GM19240 (cell line): Measurements from ENCODE around the gene IVNS1ABP.
A peak's percentile ranks its signal among the peaks of the same experiment; 100 is the strongest.
"Not testable (repeated sequence)": the region's sequence is repeated elsewhere in the genome, so short reads cannot be mapped to it uniquely, and the experiment has no call there.

ENCODE experiments used
- DNase-seq: peaks from one replicate; pipeline ENCODE4 v3.0.0; 2011; ENCODE audit warnings: low spot score; ENCODE audit not compliant: insufficient read length

IVNS1ABP gene

DNA sequence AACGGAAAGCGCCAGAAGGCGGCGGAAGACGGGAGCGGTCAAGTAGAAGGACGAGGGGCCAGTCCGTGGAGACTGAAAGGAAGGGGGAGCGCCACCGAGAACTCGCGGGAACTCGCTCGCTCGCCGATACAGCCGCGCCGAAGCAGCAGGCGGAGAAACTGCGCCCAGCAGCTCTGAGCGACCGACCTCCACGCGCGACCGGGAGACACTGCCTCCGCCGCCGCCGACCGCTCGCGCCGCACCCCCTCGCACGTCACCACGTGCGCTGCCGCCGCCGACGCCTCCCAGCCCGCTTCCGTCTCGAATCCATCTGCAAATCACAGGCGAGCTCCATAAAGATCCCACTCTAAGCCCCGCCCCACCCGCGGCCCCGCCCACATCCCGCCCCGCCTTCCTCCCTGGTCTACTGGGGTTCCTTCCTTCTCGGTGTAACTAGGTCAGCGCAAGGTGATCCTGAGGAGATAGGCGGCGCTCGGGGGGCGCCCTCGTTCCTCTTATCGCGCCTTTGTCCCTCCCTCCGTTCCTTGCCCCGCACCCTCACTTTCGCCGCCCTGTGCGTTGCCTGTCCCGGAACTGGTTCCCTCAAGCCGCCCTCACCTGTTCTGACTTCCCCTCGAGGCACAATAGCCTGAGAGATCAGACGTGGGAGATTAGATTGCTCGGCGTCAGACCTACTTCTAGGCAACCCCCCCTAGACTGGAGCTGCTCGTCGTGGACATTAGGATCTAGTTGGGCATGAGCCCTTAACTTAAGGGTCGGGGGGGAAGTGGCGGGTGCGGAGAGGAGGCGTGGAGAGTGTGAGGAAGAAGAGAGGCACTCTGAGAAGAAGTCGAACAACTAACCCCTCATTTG lies at the start of gene IVNS1ABP:
IVNS1ABP (minus strand) TSS at position 210 of the 852 bp plus-strand sequence. CDS start 7,750 bp downstream, outside the sequence.
- peak; percentile 80 for DNase-seq

DNA sequence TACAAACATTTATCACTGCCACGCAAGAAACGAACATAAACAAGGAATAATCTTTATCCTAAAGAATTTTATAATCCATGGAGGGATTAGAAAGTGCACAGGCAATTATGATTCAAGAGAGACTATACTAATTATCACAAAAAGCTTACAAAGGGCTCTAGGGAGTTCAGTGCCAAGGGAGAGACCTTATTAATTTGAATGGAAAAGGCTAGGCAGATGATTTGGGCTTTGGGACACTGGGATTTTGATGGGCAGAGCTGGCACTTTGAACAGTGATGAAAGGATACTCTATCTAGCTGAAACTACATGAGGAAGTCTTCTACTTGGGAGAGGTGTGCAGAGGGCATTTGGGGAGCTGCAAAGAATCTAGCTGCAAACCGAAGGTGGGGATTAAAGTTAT lies 48.9 kb upstream of the IVNS1ABP start:
- no peak for DNase-seq

DNA sequence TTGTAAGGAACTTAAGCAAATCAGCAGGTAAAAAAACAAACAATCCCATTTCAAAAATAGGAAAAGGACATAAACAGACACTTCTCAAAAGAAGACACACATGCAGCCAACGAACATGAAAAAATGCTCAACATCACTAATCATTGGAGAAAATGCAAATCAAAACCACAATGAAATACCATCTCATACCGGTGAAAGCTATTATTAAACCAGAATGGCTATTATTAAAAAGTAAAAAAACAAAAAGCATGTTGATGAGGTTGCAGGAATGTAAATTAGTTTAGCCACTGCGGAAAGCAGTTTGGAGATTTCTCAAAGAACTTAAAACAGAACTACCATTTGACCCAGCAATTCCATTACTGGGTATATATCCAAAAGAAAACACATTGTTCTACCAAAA lies 47.5 kb upstream of the IVNS1ABP start:
- DNase-seq: not testable (repeated sequence)

DNA sequence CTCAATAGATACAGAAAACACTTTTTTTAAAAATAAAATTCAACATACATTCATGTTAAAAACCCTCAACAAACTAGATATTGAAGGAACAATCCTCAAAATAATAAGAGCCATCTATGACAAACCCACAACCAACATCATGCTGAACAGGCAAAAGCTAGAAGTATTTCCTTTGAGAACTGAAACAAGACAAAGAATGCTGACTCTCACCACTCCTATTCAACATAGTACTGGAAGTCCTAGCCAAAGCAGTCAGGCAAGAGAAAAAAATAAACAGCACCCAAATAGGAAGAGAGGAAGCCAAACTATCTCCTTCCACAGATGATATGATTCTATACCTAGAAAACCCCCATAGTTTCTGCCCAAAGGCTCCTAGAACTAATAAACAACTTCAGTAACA lies 46.2 kb upstream of the IVNS1ABP start:
- DNase-seq: no peak

GRCh38 chr1:185360714-185361113 lies 43.7 kb upstream of the IVNS1ABP start:
- no peak for DNase-seq

- no peak for DNase-seq
Observed at GRCh38 chr1:185358957-185359356, 41.9 kb upstream of the IVNS1ABP start.

DNA sequence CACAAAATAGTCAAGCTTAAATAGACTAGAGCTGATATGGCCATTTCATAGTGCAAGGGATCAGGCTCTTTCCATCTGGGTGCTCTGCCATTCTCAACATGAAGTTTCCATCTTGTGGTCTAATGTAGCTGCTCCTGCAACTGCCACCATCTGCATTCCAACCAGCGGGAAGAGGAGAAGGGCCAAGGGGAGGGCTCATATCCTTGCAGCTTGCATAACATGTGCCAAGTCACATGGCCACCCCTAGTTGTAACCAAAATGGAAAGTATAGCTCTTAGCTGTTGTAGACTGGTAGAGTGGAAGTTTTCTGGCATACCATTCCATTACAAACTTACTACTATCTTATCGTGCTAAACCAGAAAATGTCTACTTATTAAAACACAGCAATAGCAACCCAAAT lies 38.9 kb upstream of the IVNS1ABP start:
- no peak for DNase-seq

DNA sequence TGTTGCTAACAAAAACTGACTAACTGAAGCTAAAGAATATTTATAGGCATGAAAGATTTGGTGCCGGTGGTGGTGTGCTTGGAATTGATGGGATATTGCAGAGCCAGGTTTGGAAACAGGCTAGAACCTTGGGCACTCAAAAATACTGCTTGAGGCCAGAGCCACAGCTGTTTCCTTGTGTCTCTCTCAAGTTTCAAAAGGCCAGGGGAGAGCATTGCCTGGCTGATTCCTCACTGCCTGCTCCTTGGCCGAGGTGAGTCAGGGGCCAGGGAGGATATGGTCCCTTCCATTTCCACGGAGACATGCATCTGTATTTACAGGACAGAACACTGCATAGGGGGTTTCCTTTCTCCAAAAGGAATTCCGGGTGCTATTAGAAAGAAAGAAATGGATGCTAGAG lies 36.1 kb upstream of the IVNS1ABP start:
- DNase-seq: no peak

DNA sequence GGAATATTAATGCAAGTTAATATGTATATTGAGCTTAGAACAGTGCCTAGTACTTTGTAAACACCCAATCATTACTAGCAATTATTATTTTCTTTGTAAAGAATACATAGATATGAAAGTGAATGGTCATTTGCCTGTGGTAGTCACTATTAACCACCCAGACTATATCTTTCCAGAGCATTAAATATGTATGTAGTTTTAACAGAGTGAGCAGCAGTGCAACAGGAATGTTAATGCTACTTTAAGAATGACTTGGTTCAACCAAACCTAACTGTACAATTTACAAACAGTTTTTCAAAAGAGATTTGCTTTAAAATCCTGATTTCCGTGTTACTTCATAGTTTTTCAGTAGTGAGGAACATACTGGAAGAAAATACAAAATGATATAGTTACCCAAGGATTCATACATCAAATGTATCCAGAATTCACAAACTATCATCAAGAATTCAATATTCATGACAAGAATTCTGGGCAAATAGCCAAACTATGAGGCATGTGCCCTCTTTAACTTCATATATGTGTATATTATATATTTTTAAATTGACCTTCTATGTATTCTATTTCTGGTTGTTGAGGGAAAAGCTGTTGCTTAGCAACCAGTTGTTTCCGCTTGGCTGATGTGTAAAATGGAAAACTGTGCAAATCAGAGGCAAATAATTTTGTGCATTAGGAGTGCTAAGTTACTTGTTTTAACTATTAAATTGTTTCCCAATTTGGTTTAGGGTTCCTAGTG lies 34.9 kb upstream of the IVNS1ABP start:
- no peak for DNase-seq

DNA sequence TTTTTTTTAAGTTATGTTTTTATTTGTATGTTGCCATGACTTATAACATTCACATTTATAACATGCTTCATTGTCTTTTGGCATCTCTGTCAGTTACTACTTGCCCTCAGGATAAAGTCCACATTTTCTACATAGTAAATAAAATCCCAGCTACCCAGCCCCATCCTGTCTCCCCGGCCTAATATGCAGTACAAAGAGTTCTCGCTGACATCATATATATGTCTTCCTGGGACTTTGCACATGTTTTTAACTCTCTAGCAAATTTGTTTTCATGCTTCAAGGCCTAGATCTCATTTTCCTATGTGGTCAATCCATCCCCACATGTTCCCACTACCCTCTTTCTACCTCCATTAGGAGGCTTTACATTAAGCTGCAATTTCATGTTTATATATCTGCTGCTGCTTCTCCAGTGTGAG lies 33.0 kb upstream of the IVNS1ABP start:
- DNase-seq: no peak

GRCh38 chr1:185349556-185349955 lies 32.5 kb upstream of the IVNS1ABP start:
- no peak for DNase-seq

GRCh38 chr1:185348985-185349384 lies 31.9 kb upstream of the IVNS1ABP start:
- DNase-seq: no peak

- no peak for DNase-seq
Observed at GRCh38 chr1:185348296-185348695, 31.3 kb upstream of the IVNS1ABP start.

DNA sequence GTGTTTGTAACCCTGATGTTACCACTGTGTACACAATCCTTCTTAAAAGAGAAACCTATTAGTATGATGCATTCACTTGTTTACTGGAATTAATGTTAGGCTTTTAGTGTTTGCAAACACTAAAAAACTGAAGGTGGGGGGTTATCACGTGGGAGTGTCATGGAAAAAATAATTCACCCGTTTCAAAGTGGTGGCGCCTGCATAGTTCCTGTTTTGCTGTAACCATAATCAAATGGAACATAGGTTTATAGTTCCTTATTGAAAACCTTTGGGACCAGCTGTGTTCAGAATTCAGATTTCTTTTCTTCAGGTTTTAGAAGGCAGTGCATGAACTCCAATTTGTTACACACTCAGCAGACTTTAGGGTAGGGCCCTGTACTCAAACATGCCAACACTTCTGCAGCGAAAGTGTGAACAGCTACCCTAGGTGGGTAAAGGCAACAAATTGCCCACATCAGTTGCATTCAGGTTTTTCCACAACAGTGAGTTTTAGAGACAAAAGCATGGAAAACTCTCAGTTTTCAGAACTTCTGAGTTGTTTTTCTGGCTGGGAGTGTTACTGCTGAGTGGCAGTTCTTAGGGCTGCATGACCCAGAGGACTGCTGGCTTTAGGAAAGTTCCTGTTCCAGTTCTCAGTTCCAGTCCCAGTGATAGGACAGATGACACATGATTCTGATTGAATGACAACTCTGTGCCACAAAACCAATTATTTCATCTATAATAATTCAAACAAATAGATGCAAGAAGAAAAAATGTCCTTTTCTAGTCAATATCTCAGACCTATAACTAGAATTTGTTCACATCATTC lies 29.1 kb upstream of the IVNS1ABP start:
- no peak for DNase-seq

DNA sequence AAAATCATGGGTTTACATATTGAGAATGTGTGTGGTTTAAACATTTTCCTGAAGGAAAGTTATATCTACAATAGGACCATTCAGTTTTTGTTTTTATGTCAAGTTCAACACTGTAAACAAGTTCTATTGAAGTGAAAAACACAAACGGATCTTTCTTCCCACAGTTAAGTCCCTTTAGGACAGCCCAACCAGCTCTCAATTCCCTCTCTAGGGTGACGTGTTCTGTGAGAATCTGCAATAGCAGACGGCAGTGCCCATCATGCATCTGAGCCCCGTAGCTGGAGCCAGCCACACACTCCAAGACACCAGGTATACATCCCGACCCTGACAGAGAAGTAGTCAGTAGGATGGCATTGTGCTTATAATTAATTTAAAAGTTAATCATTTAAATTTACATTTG lies 26.3 kb upstream of the IVNS1ABP start:
- no peak for DNase-seq

- no peak for DNase-seq
Observed at GRCh38 chr1:185342672-185343259, 25.7 kb upstream of the IVNS1ABP start.

DNA sequence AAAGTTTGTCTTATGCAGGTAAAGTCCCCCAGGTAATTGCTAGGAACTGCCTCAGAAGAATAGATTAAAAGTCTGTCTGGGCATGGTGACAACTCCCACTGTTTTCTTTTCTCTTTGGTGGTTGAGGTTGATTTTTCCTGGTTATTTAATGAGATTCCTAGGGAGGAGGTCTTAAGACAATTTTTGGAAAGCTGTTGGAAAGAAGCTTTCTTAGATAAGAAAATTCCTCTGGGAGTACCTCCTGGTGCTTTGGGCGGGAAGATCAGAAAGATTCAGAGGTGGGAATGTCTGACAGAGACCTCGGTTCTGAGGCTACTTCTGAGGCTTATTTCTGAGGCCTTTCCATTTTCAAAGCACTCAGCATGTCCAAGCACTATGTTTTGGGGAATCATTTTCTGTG lies 25.0 kb upstream of the IVNS1ABP start:
- no peak for DNase-seq

- no peak for DNase-seq
Observed at GRCh38 chr1:185341196-185341781, 24.2 kb upstream of the IVNS1ABP start.

DNA sequence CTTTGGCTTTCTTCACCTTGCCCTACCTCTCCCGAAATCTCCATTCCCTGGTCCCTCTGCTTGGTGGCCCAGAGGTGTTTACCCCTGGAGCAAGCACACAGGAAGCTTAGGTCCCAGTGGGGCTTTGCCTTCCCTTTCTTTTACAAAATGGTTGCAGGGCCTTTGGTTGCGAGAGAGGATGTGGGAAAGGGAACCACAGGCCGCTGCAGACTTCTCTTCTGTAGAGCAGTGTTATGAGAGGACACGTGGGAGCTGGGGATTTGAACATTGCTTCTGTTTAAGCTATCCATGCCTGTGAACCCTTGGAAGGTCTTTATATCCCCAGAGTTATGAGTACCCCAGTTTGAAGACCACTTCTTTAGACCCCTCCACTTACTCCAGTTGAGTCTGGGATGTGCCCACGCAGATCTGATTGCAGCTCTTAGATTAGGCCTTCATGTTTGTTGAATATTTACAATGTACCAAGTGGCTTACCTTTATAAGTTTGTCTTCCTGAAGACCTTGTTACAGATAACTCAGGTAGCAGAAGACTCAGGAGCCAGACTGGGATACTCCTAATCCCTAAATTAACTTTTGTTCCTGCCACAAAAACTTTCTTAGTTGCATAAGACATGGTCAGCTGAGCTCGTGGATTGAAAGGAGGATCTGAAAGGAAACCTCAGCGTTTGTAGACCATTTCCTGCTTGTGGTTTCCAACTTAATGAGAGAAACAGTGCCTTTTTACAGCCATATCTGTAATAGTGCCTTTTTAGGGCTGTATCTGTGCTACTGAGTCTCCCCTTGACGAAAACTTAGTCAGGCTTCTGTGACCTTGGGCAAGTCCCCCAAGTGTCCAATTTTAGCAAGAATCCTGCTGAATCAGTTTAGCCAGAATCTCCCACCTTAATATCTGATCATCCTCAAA lies 21.9 kb upstream of the IVNS1ABP start:
- peak; percentile 25 for DNase-seq

GRCh38 chr1:185337246-185337645 lies 20.2 kb upstream of the IVNS1ABP start:
- no peak for DNase-seq
